Osteocyte (in vitro differentiated cells): Measurements from ENCODE around the gene ZNF138. TPM values are rescaled to one million over a fixed set of nuclear protein-coding genes. Genes with fewer than 3 reads are reported as not detected.
"Not testable (repeated sequence)": the region's sequence is repeated elsewhere in the genome, so short reads cannot be mapped to it uniquely, and the experiment has no call there.

ENCODE experiments used
- DNase-seq: peaks from one replicate; pipeline ENCODE4 v3.0.0; 2021; ENCODE audit warnings: mixed read lengths; ENCODE audit not compliant: unreplicated experiment; ENCODE audit errors: extremely low spot score
- H3K27ac Mint-ChIP-seq: one replicate; pipeline ENCODE4 v1.8.0; 2021; ENCODE audit warnings: mild to moderate bottlenecking, mixed read lengths; ENCODE audit not compliant: unreplicated experiment
- H3K27me3 Mint-ChIP-seq: one replicate; pipeline ENCODE4 v1.8.0; 2021; ENCODE audit warnings: mixed read lengths; ENCODE audit not compliant: unreplicated experiment
- H3K36me3 Mint-ChIP-seq: one replicate; pipeline ENCODE4 v1.8.0; 2021; ENCODE audit warnings: mixed read lengths; ENCODE audit not compliant: unreplicated experiment
- H3K4me1 Mint-ChIP-seq: one replicate; pipeline ENCODE4 v1.8.0; 2021; ENCODE audit warnings: mixed read lengths; ENCODE audit not compliant: unreplicated experiment
- H3K4me3 Mint-ChIP-seq: one replicate; pipeline ENCODE4 v1.8.0; 2021; ENCODE audit warnings: mild to moderate bottlenecking, moderate library complexity, mixed read lengths; ENCODE audit not compliant: unreplicated experiment
- H3K9me3 Mint-ChIP-seq: one replicate; pipeline ENCODE4 v1.8.0; 2021; ENCODE audit warnings: mixed read lengths; ENCODE audit not compliant: unreplicated experiment
- total RNA-seq: library from RNA; stranded (reverse); gene quantifications from 2 replicates; pipeline ENCODE4 v1.2.1, GENCODE V29; 2021
- TF ChIP-seq, protein P1 (sequence below): fragments of 200-600 bp; sonication (generic); IDR thresholded peaks from 2 replicates; pipeline ENCODE4 v1.5.0; 2021; ENCODE audit warnings: antibody characterized with exemption, mild to moderate bottlenecking, moderate library complexity

ZNF138 gene
- total RNA-seq, 1 donor from 2014 or later = 4.0 TPM

DNA sequence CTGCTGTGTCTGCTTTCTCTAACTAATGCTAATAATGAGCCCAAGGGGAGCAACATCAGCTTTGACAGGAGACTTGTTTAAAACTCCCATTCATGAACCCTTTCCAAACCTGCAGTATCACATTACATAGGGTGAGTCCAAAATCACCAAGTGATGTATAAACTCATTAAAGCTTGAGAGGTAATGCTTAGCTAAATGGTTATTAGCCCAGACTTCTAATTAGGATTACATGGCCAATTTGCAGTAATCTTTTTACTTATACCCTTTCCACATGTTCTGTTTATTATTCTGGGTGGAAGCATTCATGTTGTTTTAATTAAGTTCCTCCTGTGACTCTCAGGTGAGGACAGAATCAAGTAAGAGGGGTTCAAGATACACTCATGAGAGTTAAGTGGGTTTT lies 17.5 kb downstream of the ZNF138 start:
- H3K27ac Mint-ChIP-seq = no peak overlapping the region
- TF ChIP-seq, protein P1, sequence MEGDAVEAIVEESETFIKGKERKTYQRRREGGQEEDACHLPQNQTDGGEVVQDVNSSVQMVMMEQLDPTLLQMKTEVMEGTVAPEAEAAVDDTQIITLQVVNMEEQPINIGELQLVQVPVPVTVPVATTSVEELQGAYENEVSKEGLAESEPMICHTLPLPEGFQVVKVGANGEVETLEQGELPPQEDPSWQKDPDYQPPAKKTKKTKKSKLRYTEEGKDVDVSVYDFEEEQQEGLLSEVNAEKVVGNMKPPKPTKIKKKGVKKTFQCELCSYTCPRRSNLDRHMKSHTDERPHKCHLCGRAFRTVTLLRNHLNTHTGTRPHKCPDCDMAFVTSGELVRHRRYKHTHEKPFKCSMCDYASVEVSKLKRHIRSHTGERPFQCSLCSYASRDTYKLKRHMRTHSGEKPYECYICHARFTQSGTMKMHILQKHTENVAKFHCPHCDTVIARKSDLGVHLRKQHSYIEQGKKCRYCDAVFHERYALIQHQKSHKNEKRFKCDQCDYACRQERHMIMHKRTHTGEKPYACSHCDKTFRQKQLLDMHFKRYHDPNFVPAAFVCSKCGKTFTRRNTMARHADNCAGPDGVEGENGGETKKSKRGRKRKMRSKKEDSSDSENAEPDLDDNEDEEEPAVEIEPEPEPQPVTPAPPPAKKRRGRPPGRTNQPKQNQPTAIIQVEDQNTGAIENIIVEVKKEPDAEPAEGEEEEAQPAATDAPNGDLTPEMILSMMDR = no peak
- H3K9me3 Mint-ChIP-seq = no peaks in the 10 kb centered on the region
- H3K36me3 Mint-ChIP-seq = peaks cover 21% of the 10 kb centered on the region
- DNase-seq = no peak
- no peak overlapping the region for H3K4me3 Mint-ChIP-seq
- no peaks in the 10 kb centered on the region for H3K4me1 Mint-ChIP-seq
- H3K27me3 Mint-ChIP-seq = no peaks in the 10 kb centered on the region

DNA sequence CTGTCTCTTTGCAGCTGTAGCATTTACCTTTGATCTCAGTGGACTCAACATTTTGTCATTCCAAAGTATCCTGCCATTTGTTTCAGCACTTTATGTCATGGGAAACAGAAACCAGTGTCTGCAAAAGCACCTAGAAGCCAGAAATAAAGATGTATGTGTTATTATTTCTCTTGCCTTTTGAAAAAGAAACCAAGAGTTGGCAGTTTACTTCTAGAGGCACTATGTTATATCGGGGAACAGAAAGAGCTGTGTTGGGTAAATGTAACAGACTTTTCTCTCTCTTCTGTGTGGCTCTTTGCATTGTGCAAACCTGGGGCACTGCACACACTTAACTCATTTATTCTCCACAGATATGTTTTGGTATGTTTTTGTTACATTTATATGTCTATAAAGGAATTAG lies 36.7 kb downstream of the ZNF138 start:
- no peaks in the 10 kb centered on the region for H3K4me1 Mint-ChIP-seq
- H3K4me3 Mint-ChIP-seq = no peak overlapping the region
- peaks cover 49% of the 10 kb centered on the region for H3K9me3 Mint-ChIP-seq
- no peaks in the 10 kb centered on the region for H3K27me3 Mint-ChIP-seq
- H3K36me3 Mint-ChIP-seq = peaks cover 33% of the 10 kb centered on the region
- no peak overlapping the region for H3K27ac Mint-ChIP-seq
- no peak for DNase-seq
- TF ChIP-seq, protein P1 = no peak

DNA sequence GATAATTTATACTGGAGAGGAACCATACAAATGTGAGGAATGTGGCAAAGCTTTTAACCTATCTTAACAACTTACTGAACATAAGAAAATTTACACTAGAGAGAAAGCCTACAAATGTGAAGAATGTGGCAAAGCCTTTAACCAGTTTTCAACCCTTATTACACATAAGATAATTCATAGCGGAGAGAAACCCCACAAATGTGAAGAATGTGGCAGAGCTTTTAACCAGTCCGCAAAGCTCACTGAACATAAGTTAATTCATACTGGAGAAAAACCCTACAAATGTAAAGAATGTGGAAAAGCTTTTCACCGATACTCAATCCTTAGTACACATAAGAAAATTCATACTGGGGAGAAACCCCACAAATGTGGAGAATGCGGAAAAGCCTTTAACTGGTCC lies 37.9 kb downstream of the ZNF138 start:
- Mint-ChIP-seq H3K4me1 (no peaks in the 10 kb centered on the region), H3K4me3 (no peak overlapping the region), H3K9me3 (peaks cover 57% of the 10 kb centered on the region), H3K36me3 (peaks cover 33% of the 10 kb centered on the region), H3K27me3 (no peaks in the 10 kb centered on the region), H3K27ac (no peak overlapping the region)
- TF ChIP-seq, protein P1 = no peak
- no peak for DNase-seq

DNA sequence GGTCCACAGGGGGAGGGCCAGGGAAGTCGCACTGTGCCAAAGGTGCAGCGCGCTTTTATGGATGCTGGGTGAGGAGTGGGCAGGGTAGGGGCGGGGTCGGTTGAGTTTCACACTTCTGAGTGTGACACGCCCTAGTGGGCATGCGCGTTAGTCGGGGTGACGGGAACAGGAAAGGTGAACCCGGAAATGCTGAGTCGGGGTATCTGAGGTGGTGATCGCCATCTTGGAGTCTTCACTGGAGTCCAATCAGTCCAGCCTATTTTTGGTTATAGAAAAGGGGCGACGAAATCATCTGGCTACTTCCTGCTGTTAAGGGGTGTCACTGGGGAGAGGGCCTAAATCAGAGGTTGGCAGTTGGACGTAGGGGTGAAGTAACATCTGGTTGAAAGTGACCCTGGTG lies 40.8 kb downstream of the ZNF138 start:
- Mint-ChIP-seq H3K27me3 (no peaks in the 10 kb centered on the region), H3K9me3 (peaks cover 72% of the 10 kb centered on the region), H3K4me1 (no peaks in the 10 kb centered on the region), H3K4me3 (no peak overlapping the region), H3K27ac (no peak overlapping the region), H3K36me3 (peaks cover 23% of the 10 kb centered on the region)
- DNase-seq = no peak
- TF ChIP-seq, protein P1 = no peak

DNA sequence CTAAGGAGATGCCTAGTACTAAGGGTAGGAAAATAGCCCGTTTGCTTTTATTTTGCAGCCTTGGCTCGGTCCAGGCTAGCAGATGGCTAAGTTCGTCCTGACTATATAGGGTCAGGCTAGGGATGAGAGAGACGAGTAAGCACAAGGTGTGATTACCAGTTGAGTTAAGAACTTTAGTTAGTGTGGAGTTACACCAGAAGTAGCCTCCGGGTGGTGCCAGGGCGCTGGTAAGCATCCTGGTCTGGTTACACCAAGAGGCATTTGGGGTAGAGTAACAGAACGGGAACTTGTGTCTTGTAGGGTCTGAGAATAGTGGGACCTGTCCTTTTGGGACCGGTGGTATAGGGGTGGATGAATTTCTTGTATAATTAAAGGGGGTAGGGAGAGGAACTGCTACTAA lies 41.6 kb downstream of the ZNF138 start:
- H3K4me3 Mint-ChIP-seq, H3K4me1 Mint-ChIP-seq, DNase-seq, H3K27me3 Mint-ChIP-seq, H3K27ac Mint-ChIP-seq: not testable (repeated sequence)
- Mint-ChIP-seq H3K9me3 (peaks cover 71% of the 10 kb centered on the region), H3K36me3 (peaks cover 22% of the 10 kb centered on the region)

DNA sequence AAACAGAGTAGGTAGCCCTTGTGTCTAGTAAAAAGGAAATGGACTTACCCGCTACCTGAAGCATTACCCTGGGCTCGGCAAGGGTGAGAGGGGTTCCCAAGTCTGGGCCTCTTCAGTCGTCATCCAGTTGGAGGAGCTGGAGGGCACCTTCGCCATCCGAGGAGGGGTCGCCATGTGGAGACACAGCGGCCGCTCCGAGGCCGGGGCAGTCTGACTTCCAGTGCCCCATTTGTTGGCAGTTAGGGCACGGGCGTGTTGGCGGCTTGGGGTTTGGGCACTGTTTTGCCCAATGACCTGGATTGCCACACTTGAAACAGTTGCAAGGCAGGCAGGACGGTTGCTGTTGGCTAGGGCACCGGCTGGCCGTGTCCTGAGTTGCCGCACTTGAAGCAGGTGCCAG lies 43.8 kb downstream of the ZNF138 start:
- H3K27me3 Mint-ChIP-seq, H3K4me3 Mint-ChIP-seq, H3K4me1 Mint-ChIP-seq, H3K36me3 Mint-ChIP-seq, DNase-seq, H3K27ac Mint-ChIP-seq: not testable (repeated sequence)
- H3K9me3 Mint-ChIP-seq = peaks cover 54% of the 10 kb centered on the region
